RWPE1 (cell line): ENCODE results near the gene CNTNAP2.

ENCODE experiments used
- CTCF ChIA-PET: fragments of 350-600 bp; sonication (Branson Sonifier 250); formaldehyde crosslinking; extraction: SDS; loops from one replicate; lab custom pipeline; 2021; lab: Yijun Ruan, JAX
- POLR2A ChIA-PET: fragments of 400-600 bp; formaldehyde crosslinking; extraction: SDS; loops from one replicate; lab custom pipeline; 2020; ENCODE audit warnings: antibody characterized with exemption; ENCODE audit not compliant: low non-redundant PET; lab: Yijun Ruan, JAX
- DNase-seq: peaks from one replicate; pipeline ENCODE4 v3.0.0; 2012; ENCODE audit warnings: low spot score
- H3K27ac ChIP-seq: fragments of 450-650 bp; 2 replicates; pipeline ENCODE4 v1.5.1; 2017
- CTCF ChIP-seq: fragments of 450-650 bp; conservative IDR thresholded peaks from 2 replicates; pipeline ENCODE4 v1.5.1; 2017; ENCODE audit warnings: low read depth, mild to moderate bottlenecking

The CNTNAP2 gene

GRCh38 chr7:147478796-147479195, 1362.2 kb downstream of the CNTNAP2 start:
- POLR2A ChIA-PET: no interaction called here
- no peak for DNase-seq
- CTCF ChIA-PET: no interaction called here
- no peak for TF ChIP-seq CTCF
- H3K27ac ChIP-seq: no peak overlapping the region

- no peak overlapping the region for H3K27ac ChIP-seq
- POLR2A ChIA-PET: no interaction called here
- no peak for TF ChIP-seq CTCF
- no peak for DNase-seq
- CTCF ChIA-PET: no interaction called here
Measured at GRCh38 chr7:147483634-147484292, 1367.2 kb downstream of the CNTNAP2 start.

- no peak overlapping the region for H3K27ac ChIP-seq
- TF ChIP-seq CTCF: no peak
- POLR2A ChIA-PET: no interaction called here
- no peak for DNase-seq
- CTCF ChIA-PET: no interaction called here
Measured at GRCh38 chr7:147485660-147486210, 1369.1 kb downstream of the CNTNAP2 start.

- CTCF ChIA-PET: no interaction called here
- POLR2A ChIA-PET: no interaction called here
- TF ChIP-seq CTCF: no peak
- DNase-seq: peak; percentile 11
- no peak overlapping the region for H3K27ac ChIP-seq
Measured at GRCh38 chr7:147492606-147493005, 1376.0 kb downstream of the CNTNAP2 start.

GRCh38 chr7:147496209-147496608, 1379.6 kb downstream of the CNTNAP2 start:
- no peak overlapping the region for H3K27ac ChIP-seq
- CTCF ChIA-PET: no interaction called here
- POLR2A ChIA-PET: no interaction called here
- DNase-seq: no peak
- TF ChIP-seq CTCF: no peak

GRCh38 chr7:147497246-147497645, 1380.6 kb downstream of the CNTNAP2 start:
- no peak for TF ChIP-seq CTCF
- ChIA-PET CTCF (no interaction called here), POLR2A (no interaction called here)
- H3K27ac ChIP-seq: no peak overlapping the region
- no peak for DNase-seq
